ENCODE data around the gene SCML2.

The SCML2 gene

DNA sequence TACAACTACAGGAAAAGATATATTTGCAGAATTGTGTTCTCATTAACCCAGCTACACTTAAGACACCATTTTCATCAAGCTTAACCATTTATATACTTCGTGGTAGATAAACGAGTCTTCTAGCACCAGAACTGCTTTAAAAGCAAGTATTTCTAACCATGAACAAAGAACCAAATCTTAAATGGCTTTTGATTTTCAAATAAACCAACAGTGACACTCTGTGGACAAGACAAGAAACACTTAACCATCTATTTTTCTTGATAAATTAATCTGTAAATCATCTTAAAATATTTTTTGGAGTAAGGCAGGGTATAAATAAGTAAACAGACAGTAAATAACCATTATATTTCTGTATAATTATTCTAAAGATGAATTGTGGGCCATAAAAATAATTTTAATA is 144.0 kb downstream of the SCML2 start:
- Histone ChIP-seq H3K4me2 (no peak overlapping the region), H3K27me3 (ENCODE audit: insufficient read depth, low read depth) (no peaks in the 10 kb centered on the region), H3K36me3 (ENCODE audit: insufficient read depth) (no peaks in the 10 kb centered on the region), H3K4me1 (ENCODE audit: low read depth, poor library complexity, severe bottlenecking) (no peaks in the 10 kb centered on the region), H3K4me3 (IDR thresholded peaks at IDR 0.05; ENCODE audit: insufficient read depth, low read depth, low read length) (no peak overlapping the region), H2AFZ (ENCODE audit: low read depth) (no peak overlapping the region), H3K79me2 (ENCODE audit: insufficient read depth, low read depth) (no peaks in the 10 kb centered on the region), H3K27ac (no peak overlapping the region), H4K20me1 (ENCODE audit: insufficient read depth) (no peaks in the 10 kb centered on the region), H3K9ac (no peak overlapping the region)
- TF ChIP-seq, protein P1, sequence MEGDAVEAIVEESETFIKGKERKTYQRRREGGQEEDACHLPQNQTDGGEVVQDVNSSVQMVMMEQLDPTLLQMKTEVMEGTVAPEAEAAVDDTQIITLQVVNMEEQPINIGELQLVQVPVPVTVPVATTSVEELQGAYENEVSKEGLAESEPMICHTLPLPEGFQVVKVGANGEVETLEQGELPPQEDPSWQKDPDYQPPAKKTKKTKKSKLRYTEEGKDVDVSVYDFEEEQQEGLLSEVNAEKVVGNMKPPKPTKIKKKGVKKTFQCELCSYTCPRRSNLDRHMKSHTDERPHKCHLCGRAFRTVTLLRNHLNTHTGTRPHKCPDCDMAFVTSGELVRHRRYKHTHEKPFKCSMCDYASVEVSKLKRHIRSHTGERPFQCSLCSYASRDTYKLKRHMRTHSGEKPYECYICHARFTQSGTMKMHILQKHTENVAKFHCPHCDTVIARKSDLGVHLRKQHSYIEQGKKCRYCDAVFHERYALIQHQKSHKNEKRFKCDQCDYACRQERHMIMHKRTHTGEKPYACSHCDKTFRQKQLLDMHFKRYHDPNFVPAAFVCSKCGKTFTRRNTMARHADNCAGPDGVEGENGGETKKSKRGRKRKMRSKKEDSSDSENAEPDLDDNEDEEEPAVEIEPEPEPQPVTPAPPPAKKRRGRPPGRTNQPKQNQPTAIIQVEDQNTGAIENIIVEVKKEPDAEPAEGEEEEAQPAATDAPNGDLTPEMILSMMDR (conservative IDR thresholded peaks at IDR 0.05; ENCODE audit: low read depth, low read length) = peak; percentile 25; the same call in 1 of the 2 replicates

GRCh38 chrX:18206657-18207056 is 147.8 kb downstream of the SCML2 start:
- no peaks in the 10 kb centered on the region for H3K79me2 ChIP-seq (ENCODE audit: insufficient read depth, low read depth)
- no peaks in the 10 kb centered on the region for H4K20me1 ChIP-seq (ENCODE audit: insufficient read depth)
- no peak overlapping the region for H2AFZ ChIP-seq (ENCODE audit: low read depth)
- no peak overlapping the region for H3K9ac ChIP-seq
- no peak overlapping the region for H3K4me2 ChIP-seq
- TF ChIP-seq, protein P1 (conservative IDR thresholded peaks at IDR 0.05; ENCODE audit: low read depth, low read length) = no peak
- no peak overlapping the region for H3K4me3 ChIP-seq (IDR thresholded peaks at IDR 0.05; ENCODE audit: insufficient read depth, low read depth, low read length)
- H3K36me3 ChIP-seq (ENCODE audit: insufficient read depth) = no peaks in the 10 kb centered on the region
- H3K4me1 ChIP-seq (ENCODE audit: low read depth, poor library complexity, severe bottlenecking) = no peaks in the 10 kb centered on the region
- no peak overlapping the region for H3K27ac ChIP-seq
- H3K27me3 ChIP-seq (ENCODE audit: insufficient read depth, low read depth) = no peaks in the 10 kb centered on the region

GRCh38 chrX:18203631-18204030 is 150.9 kb downstream of the SCML2 start:
- Histone ChIP-seq H3K4me3 (IDR thresholded peaks at IDR 0.05; ENCODE audit: insufficient read depth, low read depth, low read length) (no peak overlapping the region), H4K20me1 (ENCODE audit: insufficient read depth) (no peaks in the 10 kb centered on the region), H2AFZ (ENCODE audit: low read depth) (no peak overlapping the region), H3K27ac (no peak overlapping the region), H3K27me3 (ENCODE audit: insufficient read depth, low read depth) (no peaks in the 10 kb centered on the region), H3K36me3 (ENCODE audit: insufficient read depth) (no peaks in the 10 kb centered on the region), H3K4me2 (no peak overlapping the region), H3K9ac (no peak overlapping the region), H3K4me1 (ENCODE audit: low read depth, poor library complexity, severe bottlenecking) (no peaks in the 10 kb centered on the region), H3K79me2 (ENCODE audit: insufficient read depth, low read depth) (no peaks in the 10 kb centered on the region)
- TF ChIP-seq, protein P1 (conservative IDR thresholded peaks at IDR 0.05; ENCODE audit: low read depth, low read length) = no peak

DNA sequence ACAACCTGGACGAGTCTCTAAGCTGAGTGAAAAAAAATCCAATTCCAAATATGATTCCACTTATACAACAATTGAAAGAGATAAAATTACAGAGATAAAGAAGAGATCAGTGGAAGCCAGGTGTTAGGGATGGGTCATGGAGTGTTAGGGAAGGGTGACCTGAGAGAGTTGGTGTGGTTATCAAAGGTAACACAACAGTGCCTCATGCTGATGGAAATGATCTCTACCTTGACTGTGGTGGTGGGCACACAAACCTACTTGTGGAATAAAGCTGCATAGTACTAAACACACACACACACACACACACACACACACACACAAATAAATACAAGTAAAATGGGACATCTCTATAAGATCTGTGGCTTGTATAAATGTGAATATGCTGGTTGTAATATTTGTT is 159.8 kb downstream of the SCML2 start:
- no peaks in the 10 kb centered on the region for H3K4me1 ChIP-seq (ENCODE audit: low read depth, poor library complexity, severe bottlenecking)
- no peaks in the 10 kb centered on the region for H3K36me3 ChIP-seq (ENCODE audit: insufficient read depth)
- H3K27ac ChIP-seq = no peak overlapping the region
- H3K79me2 ChIP-seq (ENCODE audit: insufficient read depth, low read depth) = no peaks in the 10 kb centered on the region
- no peak overlapping the region for H3K4me3 ChIP-seq (IDR thresholded peaks at IDR 0.05; ENCODE audit: insufficient read depth, low read depth, low read length)
- no peaks in the 10 kb centered on the region for H4K20me1 ChIP-seq (ENCODE audit: insufficient read depth)
- TF ChIP-seq, protein P1 (conservative IDR thresholded peaks at IDR 0.05; ENCODE audit: low read depth, low read length) = no peak
- no peaks in the 10 kb centered on the region for H3K27me3 ChIP-seq (ENCODE audit: insufficient read depth, low read depth)
- H2AFZ ChIP-seq (ENCODE audit: low read depth) = no peak overlapping the region
- no peak overlapping the region for H3K9ac ChIP-seq
- no peak overlapping the region for H3K4me2 ChIP-seq
